ENCODE data around the gene RHOA. TPM values are rescaled to one million over a fixed set of nuclear protein-coding genes. Genes with fewer than 3 reads are reported as not detected.
A peak's percentile ranks its signal among the peaks of the same experiment; 100 is the strongest.

Gene RHOA
- total and polyA plus RNA-seq, 2 of the 13 experiments (the other 11 are each of a cell fraction or from before 2014, with no cell fraction given): 131 to 177 TPM

GRCh38 chr3:49339941-49340800 is 71.6 kb downstream of the RHOA start, which contains the start of gene USP4 (continued):
- peak; percentile 96 for TF ChIP-seq PRMT3 (CRISPR knock-in tag; IDR thresholded peaks at IDR 0.05; ENCODE audit: borderline replicate concordance, low read depth)
- peak; percentile 96 for TF ChIP-seq REPIN1 (CRISPR knock-in tag; IDR thresholded peaks at IDR 0.05; ENCODE audit: borderline replicate concordance, low read depth)
- no peak for TF ChIP-seq PAF1 (CRISPR knock-in tag; IDR thresholded peaks at IDR 0.05)
- no peak for TF ChIP-seq LCORL (IDR thresholded peaks at IDR 0.05)
- peak; percentile 74 for TF ChIP-seq LCORL (CRISPR knock-in tag; IDR thresholded peaks at IDR 0.05)
- TF ChIP-seq, protein P1, sequence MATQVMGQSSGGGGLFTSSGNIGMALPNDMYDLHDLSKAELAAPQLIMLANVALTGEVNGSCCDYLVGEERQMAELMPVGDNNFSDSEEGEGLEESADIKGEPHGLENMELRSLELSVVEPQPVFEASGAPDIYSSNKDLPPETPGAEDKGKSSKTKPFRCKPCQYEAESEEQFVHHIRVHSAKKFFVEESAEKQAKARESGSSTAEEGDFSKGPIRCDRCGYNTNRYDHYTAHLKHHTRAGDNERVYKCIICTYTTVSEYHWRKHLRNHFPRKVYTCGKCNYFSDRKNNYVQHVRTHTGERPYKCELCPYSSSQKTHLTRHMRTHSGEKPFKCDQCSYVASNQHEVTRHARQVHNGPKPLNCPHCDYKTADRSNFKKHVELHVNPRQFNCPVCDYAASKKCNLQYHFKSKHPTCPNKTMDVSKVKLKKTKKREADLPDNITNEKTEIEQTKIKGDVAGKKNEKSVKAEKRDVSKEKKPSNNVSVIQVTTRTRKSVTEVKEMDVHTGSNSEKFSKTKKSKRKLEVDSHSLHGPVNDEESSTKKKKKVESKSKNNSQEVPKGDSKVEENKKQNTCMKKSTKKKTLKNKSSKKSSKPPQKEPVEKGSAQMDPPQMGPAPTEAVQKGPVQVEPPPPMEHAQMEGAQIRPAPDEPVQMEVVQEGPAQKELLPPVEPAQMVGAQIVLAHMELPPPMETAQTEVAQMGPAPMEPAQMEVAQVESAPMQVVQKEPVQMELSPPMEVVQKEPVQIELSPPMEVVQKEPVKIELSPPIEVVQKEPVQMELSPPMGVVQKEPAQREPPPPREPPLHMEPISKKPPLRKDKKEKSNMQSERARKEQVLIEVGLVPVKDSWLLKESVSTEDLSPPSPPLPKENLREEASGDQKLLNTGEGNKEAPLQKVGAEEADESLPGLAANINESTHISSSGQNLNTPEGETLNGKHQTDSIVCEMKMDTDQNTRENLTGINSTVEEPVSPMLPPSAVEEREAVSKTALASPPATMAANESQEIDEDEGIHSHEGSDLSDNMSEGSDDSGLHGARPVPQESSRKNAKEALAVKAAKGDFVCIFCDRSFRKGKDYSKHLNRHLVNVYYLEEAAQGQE (IDR thresholded peaks at IDR 0.05; ENCODE audit: borderline replicate concordance in 1 of 2, low read depth in 1 of 2, low read length in 2 of 2): no peak; a peak in 1 of 4 replicates
- TF ChIP-seq ZNF563 (CRISPR knock-in tag; IDR thresholded peaks at IDR 0.05): peak; percentile 96
- peak; percentile 94; the same call in 1 of the 2 replicates for TF ChIP-seq ZNF20 (CRISPR knock-in tag; IDR thresholded peaks at IDR 0.05)
- peak; percentile 97 for TF ChIP-seq ZFP36L1 (CRISPR knock-in tag; IDR thresholded peaks at IDR 0.05)
- TF ChIP-seq PBX2 (CRISPR knock-in tag; IDR thresholded peaks at IDR 0.05): no peak
- TF ChIP-seq ZNF234 (CRISPR knock-in tag; conservative IDR thresholded peaks at IDR 0.05): peak; percentile 95
- TF ChIP-seq THRA (CRISPR knock-in tag; IDR thresholded peaks at IDR 0.05; ENCODE audit: borderline replicate concordance): peak; percentile 80
- peak; percentile 68; the same call in 1 of the 2 replicates for TF ChIP-seq FUBP1 (CRISPR knock-in tag; IDR thresholded peaks at IDR 0.05; ENCODE audit: borderline replicate concordance)
- TF ChIP-seq GABPA (IDR thresholded peaks at IDR 0.05; ENCODE audit: low read depth, low read length): peak; percentile 76
- TF ChIP-seq GABPA (CRISPR knock-in tag; IDR thresholded peaks at IDR 0.05; ENCODE audit: low read depth): peak; percentile 86
- no peak for TF ChIP-seq KLF13 (CRISPR knock-in tag; IDR thresholded peaks at IDR 0.05)
- TF ChIP-seq, protein P2, sequence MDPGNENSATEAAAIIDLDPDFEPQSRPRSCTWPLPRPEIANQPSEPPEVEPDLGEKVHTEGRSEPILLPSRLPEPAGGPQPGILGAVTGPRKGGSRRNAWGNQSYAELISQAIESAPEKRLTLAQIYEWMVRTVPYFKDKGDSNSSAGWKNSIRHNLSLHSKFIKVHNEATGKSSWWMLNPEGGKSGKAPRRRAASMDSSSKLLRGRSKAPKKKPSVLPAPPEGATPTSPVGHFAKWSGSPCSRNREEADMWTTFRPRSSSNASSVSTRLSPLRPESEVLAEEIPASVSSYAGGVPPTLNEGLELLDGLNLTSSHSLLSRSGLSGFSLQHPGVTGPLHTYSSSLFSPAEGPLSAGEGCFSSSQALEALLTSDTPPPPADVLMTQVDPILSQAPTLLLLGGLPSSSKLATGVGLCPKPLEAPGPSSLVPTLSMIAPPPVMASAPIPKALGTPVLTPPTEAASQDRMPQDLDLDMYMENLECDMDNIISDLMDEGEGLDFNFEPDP (CRISPR knock-in tag; conservative IDR thresholded peaks at IDR 0.05): 0 out of 2 replicates have a peak, but pooled peaks have one; percentile 95
- TF ChIP-seq HMG20B (CRISPR knock-in tag; conservative IDR thresholded peaks at IDR 0.05): no peak; the same call in 1 of the 2 replicates
- peak; percentile 94 for TF ChIP-seq ZNF136 (CRISPR knock-in tag; IDR thresholded peaks at IDR 0.05; ENCODE audit: low read depth)
